ENCODE data around the gene DST.

DST gene

GRCh38 chr6:56480654-56481337, 161.9 kb downstream of the DST start:
- DNase-seq (ENCODE audit: low spot score): no peak

- no peak for DNase-seq (ENCODE audit: low spot score)
Observed at GRCh38 chr6:56480246-56480645, 162.4 kb downstream of the DST start.

- DNase-seq (ENCODE audit: low spot score): no peak
Observed at GRCh38 chr6:56479381-56479780, 163.3 kb downstream of the DST start.

GRCh38 chr6:56478202-56478601, 164.5 kb downstream of the DST start:
- DNase-seq (ENCODE audit: low spot score): no peak

- no peak for DNase-seq (ENCODE audit: low spot score)
Observed at GRCh38 chr6:56477241-56477640, 165.4 kb downstream of the DST start.

GRCh38 chr6:56475736-56476457, 166.8 kb downstream of the DST start:
- DNase-seq (ENCODE audit: low spot score): no peak

- no peak for DNase-seq (ENCODE audit: low spot score)
Observed at GRCh38 chr6:56474532-56474931, 168.2 kb downstream of the DST start.

- no peak for DNase-seq (ENCODE audit: low spot score)
Observed at GRCh38 chr6:56463443-56463842, 179.2 kb downstream of the DST start.

- DNase-seq (ENCODE audit: low spot score): no peak
Observed at GRCh38 chr6:56459030-56459805, 183.5 kb downstream of the DST start.

- DNase-seq (ENCODE audit: low spot score): no peak
Observed at GRCh38 chr6:56458324-56458884, 184.3 kb downstream of the DST start.

GRCh38 chr6:56456785-56457184, 185.9 kb downstream of the DST start:
- no peak for DNase-seq (ENCODE audit: low spot score)

GRCh38 chr6:56450882-56451739, 191.6 kb downstream of the DST start:
- DNase-seq (ENCODE audit: low spot score): no peak

- DNase-seq (ENCODE audit: low spot score): no peak
Observed at GRCh38 chr6:56450376-56450775, 192.3 kb downstream of the DST start.

- DNase-seq (ENCODE audit: low spot score): no peak
Observed at GRCh38 chr6:56448046-56448445, 194.6 kb downstream of the DST start.

- DNase-seq (ENCODE audit: low spot score): no peak
Observed at GRCh38 chr6:56445818-56446217, 196.9 kb downstream of the DST start.

GRCh38 chr6:56444855-56445254, 197.8 kb downstream of the DST start:
- no peak for DNase-seq (ENCODE audit: low spot score)

GRCh38 chr6:56440551-56440981, 202.1 kb downstream of the DST start:
- DNase-seq (ENCODE audit: low spot score): no peak

- DNase-seq (ENCODE audit: low spot score): no peak
Observed at GRCh38 chr6:56437171-56437900, 205.4 kb downstream of the DST start.

- no peak for DNase-seq (ENCODE audit: low spot score)
Observed at GRCh38 chr6:56435754-56436153, 206.9 kb downstream of the DST start.

GRCh38 chr6:56435326-56435725, 207.4 kb downstream of the DST start:
- no peak for DNase-seq (ENCODE audit: low spot score)

GRCh38 chr6:56434606-56435005, 208.1 kb downstream of the DST start:
- DNase-seq (ENCODE audit: low spot score): no peak
